ENCODE data around the gene ZNF227.

DNA sequence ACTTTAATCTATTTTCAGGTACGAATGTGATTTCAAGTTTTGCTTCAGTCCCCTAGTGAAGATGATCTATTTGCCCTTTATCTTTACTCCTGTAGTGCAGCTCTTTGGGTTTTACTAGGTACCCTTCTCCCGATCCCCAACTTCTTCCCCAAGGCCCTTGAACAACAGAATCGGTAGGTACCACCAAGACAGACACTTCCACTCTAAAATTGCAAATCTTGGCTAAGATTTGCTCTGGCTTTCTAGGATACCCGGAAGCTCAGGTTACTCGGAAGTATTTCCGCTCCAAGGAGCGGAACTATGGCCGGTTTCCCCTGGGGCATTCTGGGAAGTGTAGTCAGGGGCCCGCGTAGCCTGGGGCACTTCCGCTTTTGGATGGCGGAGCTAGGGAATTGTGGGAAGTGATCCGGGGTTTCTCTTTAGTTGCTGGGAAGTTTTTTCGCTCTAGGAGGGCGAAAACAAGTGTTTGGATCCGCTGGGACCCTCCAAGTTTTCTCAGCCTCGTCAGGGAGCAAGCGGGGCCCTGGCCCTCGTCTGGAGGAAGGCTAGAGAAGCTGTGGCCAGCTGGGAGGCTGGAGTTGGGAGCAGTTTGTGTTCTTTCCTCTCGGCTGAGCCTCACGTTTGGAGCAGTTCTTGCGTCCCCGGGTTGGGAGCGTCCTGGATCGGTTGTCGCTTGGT lies 5.1 kb upstream of the ZNF227 start:
- TF ChIP-seq, protein P1, sequence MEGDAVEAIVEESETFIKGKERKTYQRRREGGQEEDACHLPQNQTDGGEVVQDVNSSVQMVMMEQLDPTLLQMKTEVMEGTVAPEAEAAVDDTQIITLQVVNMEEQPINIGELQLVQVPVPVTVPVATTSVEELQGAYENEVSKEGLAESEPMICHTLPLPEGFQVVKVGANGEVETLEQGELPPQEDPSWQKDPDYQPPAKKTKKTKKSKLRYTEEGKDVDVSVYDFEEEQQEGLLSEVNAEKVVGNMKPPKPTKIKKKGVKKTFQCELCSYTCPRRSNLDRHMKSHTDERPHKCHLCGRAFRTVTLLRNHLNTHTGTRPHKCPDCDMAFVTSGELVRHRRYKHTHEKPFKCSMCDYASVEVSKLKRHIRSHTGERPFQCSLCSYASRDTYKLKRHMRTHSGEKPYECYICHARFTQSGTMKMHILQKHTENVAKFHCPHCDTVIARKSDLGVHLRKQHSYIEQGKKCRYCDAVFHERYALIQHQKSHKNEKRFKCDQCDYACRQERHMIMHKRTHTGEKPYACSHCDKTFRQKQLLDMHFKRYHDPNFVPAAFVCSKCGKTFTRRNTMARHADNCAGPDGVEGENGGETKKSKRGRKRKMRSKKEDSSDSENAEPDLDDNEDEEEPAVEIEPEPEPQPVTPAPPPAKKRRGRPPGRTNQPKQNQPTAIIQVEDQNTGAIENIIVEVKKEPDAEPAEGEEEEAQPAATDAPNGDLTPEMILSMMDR (conservative IDR thresholded peaks at IDR 0.05; ENCODE audit: low read length): no peak
- no peak for TF ChIP-seq EZH2phosphoT487 (IDR thresholded peaks at IDR 0.05; ENCODE audit: borderline replicate concordance, low read depth, low read length)
